ENCODE results near the gene CCNH. TPM values are rescaled to one million over a fixed set of nuclear protein-coding genes. Genes with fewer than 3 reads are reported as not detected.

CCNH gene
- total RNA-seq, 4 donors from 2014 or later, result 33.0 to 98.0 (median 67.6) TPM

- no peaks in the 10 kb centered on the region for H3K9me3 ChIP-seq
- DNase-seq (ENCODE audit: extremely low spot score), result no peak
- H3K4me3 ChIP-seq, result no peak overlapping the region
- H3K4me1 ChIP-seq, result peaks cover 7 to 22% (median 18%) of the 10 kb centered on the region in 4 donors
- H3K36me3 ChIP-seq, result peaks cover 0 to 83% (median 55%) of the 10 kb centered on the region in 4 donors
- intact Hi-C loops (cut with DNase I), result no loop called here
- no peak for TF ChIP-seq POLR2AphosphoS5 (IDR thresholded peaks at IDR 0.05)
- no peak for TF ChIP-seq POLR2A (IDR thresholded peaks at IDR 0.05; ENCODE audit: low read depth)
- TF ChIP-seq EP300 (IDR thresholded peaks at IDR 0.05), result no peak
- no peak for TF ChIP-seq CTCF (IDR thresholded peaks at IDR 0.05)
- WGBS, result 92% methylated on average over 2 of the region's 2 CpGs
- no peaks in the 10 kb centered on the region for H3K27me3 ChIP-seq
- no peak overlapping the region for H3K27ac ChIP-seq (replicated peaks in 1 of 4)
Observed at GRCh38 chr5:87388129-87388528, 24.6 kb downstream of the CCNH start.

DNA sequence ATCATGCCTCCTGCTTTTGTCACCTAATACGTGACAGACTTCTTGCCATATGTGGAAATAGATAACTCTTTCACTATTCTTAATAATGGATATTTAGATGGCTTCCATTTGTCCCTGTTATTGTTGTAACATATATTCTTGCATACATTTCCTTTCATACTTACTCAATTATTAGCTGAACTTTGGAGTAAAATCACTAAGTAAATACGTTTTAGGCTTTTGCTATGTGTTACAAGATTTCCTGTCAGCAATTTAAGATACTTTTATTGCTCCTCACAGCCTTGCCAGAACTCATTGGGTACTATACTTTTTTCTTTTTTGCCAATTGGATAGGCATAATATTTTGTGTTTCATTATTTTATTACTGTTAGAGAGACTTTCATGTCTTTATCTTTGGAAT lies 26.9 kb downstream of the CCNH start:
- Histone ChIP-seq H3K27me3 (no peaks in the 10 kb centered on the region), H3K9me3 (no peaks in the 10 kb centered on the region), H3K4me3 (no peak overlapping the region), H3K36me3 (peaks cover 0 to 72% (median 47%) of the 10 kb centered on the region in 4 donors), H3K4me1 (peaks cover 7 to 15% (median 8%) of the 10 kb centered on the region in 4 donors), H3K27ac (replicated peaks in 1 of 4) (no peak overlapping the region)
- intact Hi-C loops (cut with DNase I), result no loop called here
- DNase-seq (ENCODE audit: extremely low spot score), result no peak
- TF ChIP-seq EP300 (IDR thresholded peaks at IDR 0.05) (no peak), POLR2A (IDR thresholded peaks at IDR 0.05; ENCODE audit: low read depth) (no peak), CTCF (IDR thresholded peaks at IDR 0.05) (no peak), POLR2AphosphoS5 (IDR thresholded peaks at IDR 0.05) (no peak)
- 76% methylated on average over 2 of the region's 2 CpGs for WGBS

GRCh38 chr5:87383216-87383615 lies 29.5 kb downstream of the CCNH start:
- no peaks in the 10 kb centered on the region for H3K27me3 ChIP-seq
- TF ChIP-seq POLR2A (IDR thresholded peaks at IDR 0.05; ENCODE audit: low read depth) (no peak), CTCF (IDR thresholded peaks at IDR 0.05) (no peak), POLR2AphosphoS5 (IDR thresholded peaks at IDR 0.05) (no peak), EP300 (IDR thresholded peaks at IDR 0.05) (no peak)
- intact Hi-C loops (cut with DNase I), result no loop called here
- peaks cover 0 to 18% (median 2%) of the 10 kb centered on the region in 4 donors for H3K4me1 ChIP-seq
- WGBS, result 75% methylated on average over 1 of the region's 1 CpG
- peaks cover 5 to 70% (median 46%) of the 10 kb centered on the region in 4 donors for H3K36me3 ChIP-seq
- no peak for DNase-seq (ENCODE audit: extremely low spot score)
- H3K9me3 ChIP-seq, result no peaks in the 10 kb centered on the region
- no peak overlapping the region for H3K4me3 ChIP-seq
- H3K27ac ChIP-seq (replicated peaks in 1 of 4), result no peak overlapping the region

DNA sequence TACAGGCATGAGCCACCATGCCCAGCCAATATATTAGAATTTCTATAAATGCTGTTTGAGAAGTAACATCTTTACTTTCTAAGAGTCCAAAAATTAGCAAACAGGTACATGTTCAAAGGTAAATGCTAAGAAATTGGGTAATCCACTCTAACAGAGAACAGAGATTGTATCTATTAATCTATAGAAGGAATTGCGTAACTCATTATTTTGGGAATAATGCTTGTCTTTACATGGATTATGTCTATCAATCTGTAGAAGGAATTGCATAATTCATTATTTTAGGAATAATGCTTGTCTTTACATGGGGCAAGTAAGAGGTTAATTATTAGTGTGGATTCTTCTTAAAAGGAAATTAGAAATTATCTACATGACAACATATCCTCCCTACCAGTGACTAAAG lies 30.5 kb downstream of the CCNH start:
- 100% methylated on average over 1 of the region's 1 CpG for WGBS
- H3K36me3 ChIP-seq, result peaks cover 5 to 70% (median 45%) of the 10 kb centered on the region in 4 donors
- peaks cover 0 to 18% (median 0%) of the 10 kb centered on the region in 4 donors for H3K4me1 ChIP-seq
- no peak for DNase-seq (ENCODE audit: extremely low spot score)
- no peak for TF ChIP-seq POLR2AphosphoS5 (IDR thresholded peaks at IDR 0.05)
- no peak for TF ChIP-seq POLR2A (IDR thresholded peaks at IDR 0.05; ENCODE audit: low read depth)
- no peak for TF ChIP-seq EP300 (IDR thresholded peaks at IDR 0.05)
- TF ChIP-seq CTCF (IDR thresholded peaks at IDR 0.05), result no peak
- H3K27ac ChIP-seq (replicated peaks in 1 of 4), result no peak overlapping the region
- intact Hi-C loops (cut with DNase I), result no loop called here
- H3K4me3 ChIP-seq, result no peak overlapping the region
- no peaks in the 10 kb centered on the region for H3K9me3 ChIP-seq
- no peaks in the 10 kb centered on the region for H3K27me3 ChIP-seq

DNA sequence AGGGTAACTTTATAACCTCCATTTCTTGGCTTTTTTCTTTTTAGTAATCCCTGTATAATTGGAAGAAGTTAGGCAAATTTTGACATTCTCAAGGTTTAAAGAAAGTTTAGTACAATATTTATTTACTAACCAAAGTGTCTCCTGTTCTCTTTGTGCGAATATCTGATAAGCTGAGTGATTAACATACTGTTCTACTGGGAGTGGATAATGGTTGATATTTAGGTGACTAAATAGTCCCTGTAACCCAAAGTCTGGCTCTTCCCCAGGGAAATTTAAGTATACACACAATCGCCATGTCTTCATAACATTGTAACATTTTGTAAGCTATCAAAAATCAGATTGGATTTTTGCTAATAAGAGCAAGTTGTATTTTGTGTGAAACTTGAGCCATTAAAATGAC lies 40.0 kb downstream of the CCNH start:
- TF ChIP-seq EP300 (IDR thresholded peaks at IDR 0.05) (no peak), POLR2A (IDR thresholded peaks at IDR 0.05; ENCODE audit: low read depth) (no peak), POLR2AphosphoS5 (IDR thresholded peaks at IDR 0.05) (no peak), CTCF (IDR thresholded peaks at IDR 0.05) (no peak)
- Histone ChIP-seq H3K27me3 (no peaks in the 10 kb centered on the region), H3K9me3 (no peaks in the 10 kb centered on the region), H3K36me3 (peaks cover 10 to 53% (median 26%) of the 10 kb centered on the region in 4 donors), H3K27ac (replicated peaks in 1 of 4) (no peak overlapping the region), H3K4me3 (no peak overlapping the region), H3K4me1 (no peaks in the 10 kb centered on the region)
- intact Hi-C loops (cut with DNase I), result no loop called here
- 89% methylated on average over 2 of the region's 2 CpGs for WGBS
- DNase-seq (ENCODE audit: extremely low spot score), result no peak
